GM13977 (cell line): ENCODE measurements around the gene NECAB2.

Experiments used
- DNase-seq: peaks from one replicate; pipeline ENCODE4 v3.0.0; 2012; ENCODE audit warnings: low spot score
- CTCF ChIP-seq: IDR thresholded peaks from 2 replicates; pipeline ENCODE4 v1.5.1; 2012; ENCODE audit warnings: mild to moderate bottlenecking, control low read depth; ENCODE audit not compliant: insufficient read depth; ENCODE audit errors: extremely low read depth, missing control alignments
- in situ Hi-C: fragments of 300-500 bp; cut with MboI; formaldehyde crosslinking; loops from one replicate; pipeline ENCODE4 v1.12.0; 2022; ENCODE audit warnings: low sequenced_read_pairs, low pct_unique_long_range_greater_than_20kb, mixed read lengths, inconsistent platforms; ENCODE audit not compliant: unreplicated experiment

NECAB2 gene

GRCh38 chr16:83977056-83977815, 9.2 kb downstream of the NECAB2 start:
- DNase-seq: no peak
- in situ Hi-C loops: no loop called here
- TF ChIP-seq CTCF: no peak

GRCh38 chr16:83978401-83978904, 10.4 kb downstream of the NECAB2 start:
- no peak for TF ChIP-seq CTCF
- no peak for DNase-seq
- in situ Hi-C loops: no loop called here

- in situ Hi-C loops: no loop called here
- no peak for DNase-seq
- TF ChIP-seq CTCF: no peak
Observed at GRCh38 chr16:83979441-83979840, 11.4 kb downstream of the NECAB2 start.

GRCh38 chr16:83980794-83981193, 12.8 kb downstream of the NECAB2 start:
- no peak for TF ChIP-seq CTCF
- DNase-seq: no peak
- in situ Hi-C loops: no loop called here

- no peak for DNase-seq
- no peak for TF ChIP-seq CTCF
- in situ Hi-C loops: no loop called here
Observed at GRCh38 chr16:83981799-83982198, 13.8 kb downstream of the NECAB2 start.

- TF ChIP-seq CTCF: no peak
- in situ Hi-C loops: no loop called here
- no peak for DNase-seq
Observed at GRCh38 chr16:83983491-83983890, 15.4 kb downstream of the NECAB2 start.
